Endothelial cell of umbilical vein (primary cell): ENCODE data around the gene MAFB. TPM values are rescaled to one million over a fixed set of nuclear protein-coding genes. Genes with fewer than 3 reads are reported as not detected.

ENCODE experiments used
- BruUV-seq: library from RNA; stranded (reverse); fragments of 400-500 nt; replicated peaks from 2 replicates; lab custom pipeline; 2021; lab: Mats Ljungman, UMichigan
- CTCF ChIA-PET: fragments of 300-600, 350-600 bp; sonication (Branson Sonifier 250); formaldehyde crosslinking; loops from one replicate; lab custom pipeline; 2021; ENCODE audit warnings: antibody characterized with exemption, inconsistent platforms; lab: Charles Lee
- POLR2A ChIA-PET: fragments of 300-600, 350-600 bp; sonication (Branson Sonifier 250); formaldehyde crosslinking; loops from one replicate; lab custom pipeline; 2021; ENCODE audit warnings: antibody characterized with exemption, inconsistent platforms; lab: Charles Lee
- DNase-seq: peaks from one replicate; pipeline ENCODE4 v3.0.0-alpha.2; 2011; ENCODE audit warnings: low read depth, low spot score
- FAIRE-seq: peaks from 2 replicates; lab custom pipeline; 2011; peaks lifted over from hg19 to GRCh38; lab: Jason Lieb, UNC
- H2AFZ ChIP-seq: 2 replicates; pipeline ENCODE4 v1.6.0; 2012; ENCODE audit warnings: low read depth, low read length, control low read depth, inconsistent platforms
- H3K27ac ChIP-seq: 2 replicates; pipeline ENCODE4 v1.5.1; 2011; ENCODE audit warnings: low read depth, mild to moderate bottlenecking, control low read depth, low read length, moderate library complexity; ENCODE audit not compliant: insufficient read depth
- H3K27me3 ChIP-seq, 2 experiments: 2 replicates each; pipeline versions ENCODE4 v1.6.0 to v1.6.1; 2011; ENCODE audit warnings: low read length in 2 of 2, mixed read lengths in 1 of 2; ENCODE audit not compliant: control insufficient read depth in 2 of 2, insufficient read depth in 2 of 2
- H3K36me3 ChIP-seq, 2 experiments: 2 replicates in 1 of 2; 3 replicates in 1 of 2; pipeline ENCODE4 v1.5.1; 2011; ENCODE audit warnings: low read length in 2 of 2, mild to moderate bottlenecking in 1 of 2, moderate library complexity in 1 of 2; ENCODE audit not compliant: control insufficient read depth in 2 of 2, insufficient read depth in 2 of 2; ENCODE audit errors: extremely low read depth in 1 of 2
- H3K4me1 ChIP-seq: 3 replicates; pipeline ENCODE4 v1.5.1; 2011; ENCODE audit warnings: mild to moderate bottlenecking, low read length; ENCODE audit not compliant: control insufficient read depth, insufficient read depth; ENCODE audit errors: extremely low read depth
- H3K4me2 ChIP-seq: 2 replicates; pipeline ENCODE4 v1.6.1; 2011; ENCODE audit warnings: low read length, control low read depth, mixed read lengths; ENCODE audit not compliant: insufficient read depth
- H3K4me3 ChIP-seq, 3 experiments: fragments of 200-600 bp in 1 of 3; sonication (generic), shearing (Covaris generic) in 1 of 3; replicated peaks in 1 of 3; 2 replicates each; pipeline ENCODE4 v1.5.1; 2011 to 2016; ENCODE audit warnings: control low read depth in 3 of 3, low read length in 3 of 3, mild to moderate bottlenecking in 2 of 3, inconsistent platforms in 1 of 3, low read depth in 1 of 3, moderate library complexity in 1 of 3; ENCODE audit not compliant: insufficient read depth in 1 of 3
- H3K79me2 ChIP-seq: 2 replicates; pipeline ENCODE4 v1.6.0; 2012; ENCODE audit warnings: low read length, inconsistent platforms; ENCODE audit not compliant: control insufficient read depth, insufficient read depth
- H3K9ac ChIP-seq: replicated peaks from 2 replicates; pipeline ENCODE3; 2011; ENCODE audit warnings: low read length, control low read depth; ENCODE audit not compliant: insufficient read depth; ENCODE audit errors: extremely low read depth
- H3K9me1 ChIP-seq: replicated peaks from 3 replicates; pipeline ENCODE4 v1.6.0; 2011; ENCODE audit warnings: mild to moderate bottlenecking, low read length; ENCODE audit not compliant: control insufficient read depth, insufficient read depth; ENCODE audit errors: extremely low read depth
- H3K9me3 ChIP-seq: replicated peaks from 2 replicates; pipeline ENCODE4 v1.5.1; 2012; ENCODE audit warnings: low read length, inconsistent platforms; ENCODE audit not compliant: control insufficient read depth, insufficient read depth
- H4K20me1 ChIP-seq: replicated peaks from 2 replicates; pipeline ENCODE3; 2011; ENCODE audit warnings: mild to moderate bottlenecking, low read length; ENCODE audit not compliant: control insufficient read depth, insufficient read depth; ENCODE audit errors: extremely low read depth
- EZH2 ChIP-seq: IDR thresholded peaks from 2 replicates; pipeline ENCODE4 v1.6.1; 2012; ENCODE audit warnings: borderline replicate concordance, low read depth, mild to moderate bottlenecking, moderate library complexity, low read length, inconsistent platforms; ENCODE audit not compliant: severe bottlenecking
- FOS ChIP-seq: IDR thresholded peaks from 2 replicates; pipeline ENCODE4 v1.6.1; 2011; ENCODE audit warnings: mild to moderate bottlenecking, low read length, moderate library complexity, borderline replicate concordance; ENCODE audit not compliant: insufficient read depth
- GATA2 ChIP-seq: IDR thresholded peaks from 2 replicates; pipeline ENCODE4 v1.7.0; 2011; ENCODE audit warnings: low read depth, mild to moderate bottlenecking, moderate library complexity, mixed read lengths, low read length; ENCODE audit not compliant: insufficient read length, insufficient read depth
- MYC ChIP-seq: IDR thresholded peaks from one replicate; pipeline ENCODE4 v1.6.1; 2011; ENCODE audit warnings: mild to moderate bottlenecking, low read depth, low read length
- POLR2A ChIP-seq: IDR thresholded peaks from 2 replicates; pipeline ENCODE4 v1.6.1; 2012; ENCODE audit warnings: low read depth, mild to moderate bottlenecking, control low read depth, low read length
- POLR2AphosphoS5 ChIP-seq: IDR thresholded peaks from 2 replicates; pipeline ENCODE4 v1.6.1; 2012; ENCODE audit warnings: low read depth, mild to moderate bottlenecking, control low read depth, low read length, moderate library complexity; ENCODE audit not compliant: insufficient read depth
- dilution Hi-C: fragments of 300-500 bp; cut with MboI; formaldehyde crosslinking; loops from one replicate; pipeline ENCODE4 v1.15.0; 2019; ENCODE audit warnings: low sequenced_read_pairs; ENCODE audit not compliant: extremely low pct_ligation_motif_present
- intact Hi-C: fragments of 100-400 bp; cut with micrococcal nuclease; formaldehyde crosslinking; loops from one replicate; pipeline ENCODE4 v1.10.0; 2022
- polyA plus RNA-seq, 4 experiments: library from polyadenylated mRNA; depleted of rRNA in 3 of 4; stranded (reverse) in 3 of 4; unstranded in 1 of 4; fragments of >200 nt; gene quantifications; 2 replicates each; pipeline versions ENCODE4 v1.2.1 to v1.2.3, GENCODE V29; 2011 to 2012; ENCODE audit warnings: missing spikeins in 1 of 4
- total RNA-seq: library from RNA; stranded (reverse); gene quantifications from 2 replicates; pipeline ENCODE4 v1.2.3, GENCODE V29; 2021
- TF ChIP-seq, protein P1 (sequence below): IDR thresholded peaks from 2 replicates; pipeline ENCODE4 v1.6.1; 2011; ENCODE audit not compliant: insufficient read depth, insufficient read length
- TF ChIP-seq, protein P2 (sequence below), 2 donors: IDR thresholded peaks; 1 replicate in 1 of 2; 2 replicates in 1 of 2; pipeline ENCODE4 v1.5.1; 2011; ENCODE audit warnings: low read length in 2 of 2, mild to moderate bottlenecking in 2 of 2, moderate library complexity in 2 of 2, control low read depth in 1 of 2, inconsistent platforms in 1 of 2, low read depth in 1 of 2; ENCODE audit not compliant: insufficient read depth in 1 of 2; ENCODE audit errors: extremely low read depth in 1 of 2

The MAFB gene
- total and polyA plus RNA-seq, 2 donors (not counting 3 experiments of a cell fraction or from before 2014, with no cell fraction given): 1.8 to 3.4 TPM

DNA sequence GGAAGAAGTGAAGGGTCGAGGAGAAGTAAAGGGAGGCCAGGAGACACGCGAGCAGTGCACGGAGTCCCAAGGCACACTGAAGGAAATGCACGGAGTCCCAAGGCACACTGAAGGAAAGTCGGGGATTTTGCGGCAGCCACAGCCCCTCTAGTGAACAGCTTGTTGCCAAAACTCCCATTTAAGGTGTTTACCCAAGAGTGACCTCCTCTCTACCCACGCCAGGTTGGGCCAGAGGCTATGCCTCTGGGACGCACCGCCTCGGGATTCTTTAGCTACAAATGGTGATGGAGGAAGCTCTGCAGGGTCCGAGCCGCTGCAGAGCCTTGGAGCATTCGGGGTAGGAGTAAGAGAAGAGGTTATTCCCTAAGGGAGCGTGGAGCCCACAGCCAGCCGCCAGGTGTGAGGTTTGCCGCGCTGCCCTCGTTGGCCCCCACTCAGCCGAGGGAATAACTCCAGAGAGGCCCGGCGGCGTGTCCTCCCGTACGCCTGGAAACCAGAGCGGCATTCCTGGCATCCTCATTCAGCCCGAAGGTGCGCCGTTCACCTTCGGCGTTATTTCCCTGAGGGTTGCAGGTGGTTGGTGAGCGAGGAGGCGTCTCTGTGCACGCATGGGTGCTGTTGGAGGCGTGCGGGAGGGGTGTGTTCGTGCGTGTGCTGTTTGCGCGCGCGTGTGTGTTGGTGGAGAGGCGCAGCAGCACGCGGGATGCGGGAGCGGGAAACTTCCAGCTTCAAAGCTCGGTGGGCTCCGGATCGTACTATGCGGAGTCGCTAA, 3.4 kb upstream of the MAFB start:
- no peak for FAIRE-seq
- peaks cover 9% of the 10 kb centered on the region for H3K4me1 ChIP-seq

DNA sequence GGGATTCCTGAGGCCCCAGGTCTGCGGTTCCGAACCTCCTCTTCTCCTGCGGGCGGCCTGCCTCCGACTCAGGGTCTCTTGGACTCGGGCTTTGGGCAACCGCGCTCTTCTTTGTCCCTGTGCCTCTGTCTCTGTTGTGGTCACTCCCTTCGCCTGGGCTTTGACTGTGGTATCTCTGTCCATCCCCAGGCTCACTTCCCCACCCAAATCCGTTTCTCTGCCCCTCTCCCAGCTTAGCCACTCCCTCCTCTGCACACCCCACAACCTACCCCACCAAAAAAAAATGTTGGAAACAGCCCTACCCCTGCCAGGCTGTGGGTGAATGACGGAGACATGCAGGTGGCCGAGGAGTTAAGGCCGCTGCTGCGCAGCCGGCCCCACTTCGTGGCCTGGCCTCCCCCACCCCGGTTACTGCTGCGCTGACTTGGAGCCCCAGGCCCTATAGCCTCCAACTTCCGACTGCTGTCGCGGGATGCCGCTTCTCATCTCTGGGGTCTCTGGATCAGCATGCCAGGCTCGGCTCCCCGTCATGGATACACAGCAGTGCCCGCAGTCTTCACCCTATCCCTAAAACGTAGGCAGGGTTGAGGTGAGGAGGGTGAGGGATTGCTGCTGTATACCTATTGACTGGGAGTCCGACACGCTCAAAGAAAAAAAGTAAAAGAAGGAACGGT, 2.7 kb upstream of the MAFB start:
- no peak overlapping the region for H2AFZ ChIP-seq
- H3K4me1 ChIP-seq: peaks cover 9% of the 10 kb centered on the region
- BruUV-seq: no TSS peak
- H4K20me1 ChIP-seq: no peaks in the 10 kb centered on the region
- peaks cover 47 to 54% of the 10 kb centered on the region in 2 experiments for H3K27me3 ChIP-seq
- no peaks in the 10 kb centered on the region for H3K9me1 ChIP-seq
- H3K9me3 ChIP-seq: no peaks in the 10 kb centered on the region
- intact Hi-C loops: loop anchor here (2.0 kb wide), 1 partner anchor 1423 kb away; no protein-coding TSS in a partner anchor
- H3K9ac ChIP-seq: no peak overlapping the region
- no peaks in the 10 kb centered on the region for H3K36me3 ChIP-seq
- dilution Hi-C loops: no loop called here
- H3K27ac ChIP-seq: no peak overlapping the region
- no peak overlapping the region for H3K4me3 ChIP-seq
- TF ChIP-seq GATA2: no peak
- no peak for TF ChIP-seq MYC
- no peak for TF ChIP-seq POLR2A
- TF ChIP-seq, protein P1, sequence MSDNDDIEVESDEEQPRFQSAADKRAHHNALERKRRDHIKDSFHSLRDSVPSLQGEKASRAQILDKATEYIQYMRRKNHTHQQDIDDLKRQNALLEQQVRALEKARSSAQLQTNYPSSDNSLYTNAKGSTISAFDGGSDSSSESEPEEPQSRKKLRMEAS: no peak
- TF ChIP-seq POLR2AphosphoS5: no peak
- TF ChIP-seq EZH2: peak; percentile 42
- no peak for TF ChIP-seq FOS
- TF ChIP-seq, protein P2, sequence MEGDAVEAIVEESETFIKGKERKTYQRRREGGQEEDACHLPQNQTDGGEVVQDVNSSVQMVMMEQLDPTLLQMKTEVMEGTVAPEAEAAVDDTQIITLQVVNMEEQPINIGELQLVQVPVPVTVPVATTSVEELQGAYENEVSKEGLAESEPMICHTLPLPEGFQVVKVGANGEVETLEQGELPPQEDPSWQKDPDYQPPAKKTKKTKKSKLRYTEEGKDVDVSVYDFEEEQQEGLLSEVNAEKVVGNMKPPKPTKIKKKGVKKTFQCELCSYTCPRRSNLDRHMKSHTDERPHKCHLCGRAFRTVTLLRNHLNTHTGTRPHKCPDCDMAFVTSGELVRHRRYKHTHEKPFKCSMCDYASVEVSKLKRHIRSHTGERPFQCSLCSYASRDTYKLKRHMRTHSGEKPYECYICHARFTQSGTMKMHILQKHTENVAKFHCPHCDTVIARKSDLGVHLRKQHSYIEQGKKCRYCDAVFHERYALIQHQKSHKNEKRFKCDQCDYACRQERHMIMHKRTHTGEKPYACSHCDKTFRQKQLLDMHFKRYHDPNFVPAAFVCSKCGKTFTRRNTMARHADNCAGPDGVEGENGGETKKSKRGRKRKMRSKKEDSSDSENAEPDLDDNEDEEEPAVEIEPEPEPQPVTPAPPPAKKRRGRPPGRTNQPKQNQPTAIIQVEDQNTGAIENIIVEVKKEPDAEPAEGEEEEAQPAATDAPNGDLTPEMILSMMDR (IDR thresholded peaks at IDR 0.05; ENCODE audit: extremely low read depth in 1 of 2, insufficient read depth in 1 of 2, low read depth in 1 of 2, low read length in 2 of 2): no peak
- ChIA-PET POLR2A (no interaction called here), CTCF (interaction anchor here (1.1 to 4.5 kb wide), 2 partner anchors 509 to 532 kb away, joined by 3 to 95 read pairs; no protein-coding TSS in a partner anchor)
- FAIRE-seq: no peak
- no peak overlapping the region for H3K4me2 ChIP-seq
- no peaks in the 10 kb centered on the region for H3K79me2 ChIP-seq
- DNase-seq: no peak

More for the DNA sequence above, 3.4 kb upstream of the MAFB start:
- Histone ChIP-seq H3K4me3 (no peak overlapping the region), H4K20me1 (no peaks in the 10 kb centered on the region), H3K9me1 (no peaks in the 10 kb centered on the region), H3K9ac (no peak overlapping the region), H3K9me3 (no peaks in the 10 kb centered on the region), H3K36me3 (no peaks in the 10 kb centered on the region), H3K27ac (no peak overlapping the region), H3K79me2 (no peaks in the 10 kb centered on the region), H2AFZ (no peak overlapping the region), H3K27me3 (peaks cover 50 to 52% of the 10 kb centered on the region in 2 experiments), H3K4me2 (no peak overlapping the region)
- ChIA-PET CTCF (interaction anchor here (0.8 to 1.1 kb wide), 2 partner anchors 254 to 529 kb away, joined by 3 read pairs; no protein-coding TSS in a partner anchor), POLR2A (no interaction called here)
- no TSS peak for BruUV-seq
- intact Hi-C loops (no loop called here), dilution Hi-C loops (no loop called here)
- TF ChIP-seq FOS (no peak), POLR2A (no peak), EZH2 (peak; percentile 59)
- TF ChIP-seq, protein P1: no peak
- DNase-seq: no peak
